Measurements from ENCODE around the gene CEP350. TPM values are rescaled to one million over a fixed set of nuclear protein-coding genes. Genes with fewer than 3 reads are reported as not detected.
A peak's percentile ranks its signal among the peaks of the same experiment; 100 is the strongest.

The CEP350 gene
- 10 to 100 TPM; 21.8 to 65.4 (median 49.5) TPM for total RNA-seq

- Histone ChIP-seq H3K4me1 (replicated peaks in 1 of 2) (peaks cover 11 to 16% of the 10 kb centered on the region in 2 donors), H3K4me3 (peak within 1 kb of the TSS; percentile 64 to 96 (median 92)), H3K27ac (peak within 1 kb of the TSS; percentile 91 to 96)
- WGBS, 10 experiments, result 0 to 4% (median 0%) methylated on average over 3 to 14 of the region's 72 CpGs; no CpG with 5 or more reads in 3 of the 10 experiments
- in situ Hi-C loops (cut with MboI; ENCODE audit: low pct_unique_long_range_greater_than_20kb in 2 of 9, low sequenced_read_pairs in 9 of 9, unreplicated experiment in 9 of 9), result loop anchor here in 1 of 9 experiments (25.0 kb wide), 1 partner anchor 208 kb away; the partner anchor contains the start of gene QSOX1
- ATAC-seq (replicated peaks in 6 of 8), result peak; percentile 92 to 99 (median 98)
These were observed at the start of gene CEP350 for GRCh38 chr1:179954493-179955286. Gene CEP350 (plus strand): TSS chr1:179954810. CDS start chr1:179986182, 31,372 bp downstream.

GRCh38 chr1:179910934-179911333, 43.7 kb upstream of the CEP350 start:
- no peaks in the 10 kb centered on the region for H3K4me1 ChIP-seq (replicated peaks in 1 of 2)
- H3K27ac ChIP-seq, result no peak overlapping the region
- no peak overlapping the region for H3K4me3 ChIP-seq
- 33 to 100% (median 94%) methylated on average over 1 of the region's 1 CpG; no CpG with 5 or more reads in 2 of the 10 experiments for WGBS, 10 experiments
- in situ Hi-C loops (cut with MboI; ENCODE audit: low pct_unique_long_range_greater_than_20kb in 2 of 9, low sequenced_read_pairs in 9 of 9, unreplicated experiment in 9 of 9), result no loop called here
- ATAC-seq (replicated peaks in 6 of 8), result no peak

- ATAC-seq (replicated peaks in 6 of 8), result no peak
- 86 to 100% (median 95%) methylated on average over 1 to 3 of the region's 3 CpGs for WGBS, 10 experiments
- H3K27ac ChIP-seq, result no peak overlapping the region
- no peak overlapping the region for H3K4me3 ChIP-seq
- H3K4me1 ChIP-seq (replicated peaks in 1 of 2), result no peaks in the 10 kb centered on the region
- in situ Hi-C loops (cut with MboI; ENCODE audit: low pct_unique_long_range_greater_than_20kb in 2 of 9, low sequenced_read_pairs in 9 of 9, unreplicated experiment in 9 of 9), result no loop called here
These were observed 42.8 kb upstream of the CEP350 start for GRCh38 chr1:179911812-179912211.

GRCh38 chr1:179917601-179918429, 36.8 kb upstream of the CEP350 start:
- in situ Hi-C loops (cut with MboI; ENCODE audit: low pct_unique_long_range_greater_than_20kb in 2 of 9, low sequenced_read_pairs in 9 of 9, unreplicated experiment in 9 of 9), result no loop called here
- Histone ChIP-seq H3K4me1 (replicated peaks in 1 of 2) (peaks cover 0 to 14% of the 10 kb centered on the region in 2 donors), H3K4me3 (no peak overlapping the region), H3K27ac (no peak overlapping the region)
- ATAC-seq (replicated peaks in 6 of 8), result no peak
- WGBS, 10 experiments, result 62 to 100% (median 84%) methylated on average over 1 to 10 of the region's 10 CpGs; no CpG with 5 or more reads in 1 of the 10 experiments

- in situ Hi-C loops (cut with MboI; ENCODE audit: low pct_unique_long_range_greater_than_20kb in 2 of 9, low sequenced_read_pairs in 9 of 9, unreplicated experiment in 9 of 9), result no loop called here
- peaks cover 0 to 17% of the 10 kb centered on the region in 2 donors for H3K4me1 ChIP-seq (replicated peaks in 1 of 2)
- WGBS, 10 experiments, result 86 to 100% (median 92%) methylated on average over 1 of the region's 1 CpG; no CpG with 5 or more reads in 2 of the 10 experiments
- H3K27ac ChIP-seq, result peak overlapping the region in 1 of 2 donors; percentile 0
- no peak for ATAC-seq (replicated peaks in 6 of 8)
- no peak overlapping the region for H3K4me3 ChIP-seq
These were observed 33.1 kb upstream of the CEP350 start for GRCh38 chr1:179921472-179921871.

GRCh38 chr1:179921981-179922872, 32.4 kb upstream of the CEP350 start:
- Histone ChIP-seq H3K4me3 (no peak overlapping the region), H3K27ac (peak overlapping the region in 1 of 2 donors; percentile 8), H3K4me1 (replicated peaks in 1 of 2) (peaks cover 0 to 17% of the 10 kb centered on the region in 2 donors)
- in situ Hi-C loops (cut with MboI; ENCODE audit: low pct_unique_long_range_greater_than_20kb in 2 of 9, low sequenced_read_pairs in 9 of 9, unreplicated experiment in 9 of 9), result no loop called here
- peak in 7 of 8 experiments; percentile 22 to 97 (median 61) for ATAC-seq (replicated peaks in 6 of 8)
- WGBS, 10 experiments, result 50 to 94% (median 70%) methylated on average over 2 to 8 of the region's 8 CpGs

GRCh38 chr1:179923029-179923428, 31.6 kb upstream of the CEP350 start:
- ATAC-seq (replicated peaks in 6 of 8), result no peak
- in situ Hi-C loops (cut with MboI; ENCODE audit: low pct_unique_long_range_greater_than_20kb in 2 of 9, low sequenced_read_pairs in 9 of 9, unreplicated experiment in 9 of 9), result no loop called here
- no peak overlapping the region for H3K27ac ChIP-seq
- peaks cover 0 to 17% of the 10 kb centered on the region in 2 donors for H3K4me1 ChIP-seq (replicated peaks in 1 of 2)
- no peak overlapping the region for H3K4me3 ChIP-seq

- no peak overlapping the region for H3K4me3 ChIP-seq
- 100% methylated on average over 1 of the region's 1 CpG; no CpG with 5 or more reads in 8 of the 10 experiments for WGBS, 10 experiments
- no peak overlapping the region for H3K27ac ChIP-seq
- in situ Hi-C loops (cut with MboI; ENCODE audit: low pct_unique_long_range_greater_than_20kb in 2 of 9, low sequenced_read_pairs in 9 of 9, unreplicated experiment in 9 of 9), result no loop called here
- no peak for ATAC-seq (replicated peaks in 6 of 8)
- peaks cover 0 to 17% of the 10 kb centered on the region in 2 donors for H3K4me1 ChIP-seq (replicated peaks in 1 of 2)
These were observed 30.3 kb upstream of the CEP350 start for GRCh38 chr1:179924268-179924667.

- in situ Hi-C loops (cut with MboI; ENCODE audit: low pct_unique_long_range_greater_than_20kb in 2 of 9, low sequenced_read_pairs in 9 of 9, unreplicated experiment in 9 of 9), result no loop called here
- ATAC-seq (replicated peaks in 6 of 8), result no peak
- WGBS, 10 experiments, result 88 to 100% (median 95%) methylated on average over 1 to 5 of the region's 5 CpGs; no CpG with 5 or more reads in 1 of the 10 experiments
- Histone ChIP-seq H3K4me1 (replicated peaks in 1 of 2) (peaks cover 0 to 17% of the 10 kb centered on the region in 2 donors), H3K4me3 (no peak overlapping the region), H3K27ac (no peak overlapping the region)
These were observed 29.3 kb upstream of the CEP350 start for GRCh38 chr1:179925302-179925701.

GRCh38 chr1:179925922-179926849, 28.4 kb upstream of the CEP350 start:
- peak in 3 of 8 experiments; percentile 87 to 94 (median 90) for ATAC-seq (replicated peaks in 6 of 8)
- no peak overlapping the region for H3K4me3 ChIP-seq
- H3K4me1 ChIP-seq (replicated peaks in 1 of 2), result peaks cover 0 to 17% of the 10 kb centered on the region in 2 donors
- WGBS, 10 experiments, result 22 to 94% (median 83%) methylated on average over 1 to 4 of the region's 4 CpGs
- H3K27ac ChIP-seq, result no peak overlapping the region
- in situ Hi-C loops (cut with MboI; ENCODE audit: low pct_unique_long_range_greater_than_20kb in 2 of 9, low sequenced_read_pairs in 9 of 9, unreplicated experiment in 9 of 9), result no loop called here

- no peak overlapping the region for H3K4me3 ChIP-seq
- WGBS, 10 experiments, result 71 to 100% (median 100%) methylated on average over 1 of the region's 3 CpGs; no CpG with 5 or more reads in 4 of the 10 experiments
- in situ Hi-C loops (cut with MboI; ENCODE audit: low pct_unique_long_range_greater_than_20kb in 2 of 9, low sequenced_read_pairs in 9 of 9, unreplicated experiment in 9 of 9), result no loop called here
- peak in 1 of 8 experiments; percentile 24 for ATAC-seq (replicated peaks in 6 of 8)
- H3K27ac ChIP-seq, result no peak overlapping the region
- peaks cover 0 to 13% of the 10 kb centered on the region in 2 donors for H3K4me1 ChIP-seq (replicated peaks in 1 of 2)
These were observed 27.8 kb upstream of the CEP350 start for GRCh38 chr1:179926850-179927205.

Measured in motor neuron (in vitro differentiated cells).